ENCODE data around the gene NKX2-2. TPM values are rescaled to one million over a fixed set of nuclear protein-coding genes. Genes with fewer than 3 reads are reported as not detected.

The NKX2-2 gene
- total RNA-seq, 6 experiments from 2014 or later = 0.32 to 0.63 (median 0.44) TPM; not detected in 2

GRCh38 chr20:21527908-21528307 is 14.0 kb upstream of the NKX2-2 start:
- Mint-ChIP-seq H3K9me3 (0 out of 2 replicates have a peak, but pooled peaks cover 3% of the 10 kb centered on the region), H3K36me3 (ENCODE audit: low read depth) (no peaks in the 10 kb centered on the region), H3K27me3 (ENCODE audit: insufficient read depth) (peaks cover 22% of the 10 kb centered on the region), H3K4me3 (no peak overlapping the region), H3K27ac (no peak overlapping the region), H3K4me1 (ENCODE audit: low read depth) (no peaks in the 10 kb centered on the region)
- TF ChIP-seq, protein P1, sequence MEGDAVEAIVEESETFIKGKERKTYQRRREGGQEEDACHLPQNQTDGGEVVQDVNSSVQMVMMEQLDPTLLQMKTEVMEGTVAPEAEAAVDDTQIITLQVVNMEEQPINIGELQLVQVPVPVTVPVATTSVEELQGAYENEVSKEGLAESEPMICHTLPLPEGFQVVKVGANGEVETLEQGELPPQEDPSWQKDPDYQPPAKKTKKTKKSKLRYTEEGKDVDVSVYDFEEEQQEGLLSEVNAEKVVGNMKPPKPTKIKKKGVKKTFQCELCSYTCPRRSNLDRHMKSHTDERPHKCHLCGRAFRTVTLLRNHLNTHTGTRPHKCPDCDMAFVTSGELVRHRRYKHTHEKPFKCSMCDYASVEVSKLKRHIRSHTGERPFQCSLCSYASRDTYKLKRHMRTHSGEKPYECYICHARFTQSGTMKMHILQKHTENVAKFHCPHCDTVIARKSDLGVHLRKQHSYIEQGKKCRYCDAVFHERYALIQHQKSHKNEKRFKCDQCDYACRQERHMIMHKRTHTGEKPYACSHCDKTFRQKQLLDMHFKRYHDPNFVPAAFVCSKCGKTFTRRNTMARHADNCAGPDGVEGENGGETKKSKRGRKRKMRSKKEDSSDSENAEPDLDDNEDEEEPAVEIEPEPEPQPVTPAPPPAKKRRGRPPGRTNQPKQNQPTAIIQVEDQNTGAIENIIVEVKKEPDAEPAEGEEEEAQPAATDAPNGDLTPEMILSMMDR (IDR thresholded peaks at IDR 0.05) = no peak
- no peak for DNase-seq

DNA sequence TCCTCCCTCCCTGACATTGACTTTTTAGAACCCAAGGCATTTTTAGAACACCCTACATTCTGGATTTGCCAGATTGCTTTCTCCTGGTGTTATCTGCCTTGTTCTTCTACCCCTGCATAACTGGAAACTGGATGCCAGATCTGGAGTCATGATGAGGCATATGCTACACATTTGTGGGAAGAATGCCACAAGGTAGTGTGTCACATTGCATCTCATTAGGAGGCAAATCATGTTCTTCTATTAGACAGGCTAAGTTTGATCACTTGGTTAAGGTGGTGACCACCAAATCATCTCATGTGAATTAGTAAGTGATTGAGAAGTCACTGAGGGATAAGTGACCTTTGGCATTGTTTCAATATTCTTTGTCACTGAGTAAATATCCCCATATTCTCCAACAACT is 12.9 kb upstream of the NKX2-2 start:
- Mint-ChIP-seq H3K9me3 (0 out of 2 replicates have a peak, but pooled peaks cover 3% of the 10 kb centered on the region), H3K4me3 (no peak overlapping the region), H3K36me3 (ENCODE audit: low read depth) (no peaks in the 10 kb centered on the region), H3K27ac (no peak overlapping the region), H3K4me1 (ENCODE audit: low read depth) (no peaks in the 10 kb centered on the region), H3K27me3 (ENCODE audit: insufficient read depth) (peaks cover 24% of the 10 kb centered on the region)
- DNase-seq = no peak
- TF ChIP-seq, protein P1 (IDR thresholded peaks at IDR 0.05) = no peak

- H3K27ac Mint-ChIP-seq = no peak overlapping the region
- peaks cover 45% of the 10 kb centered on the region for H3K27me3 Mint-ChIP-seq (ENCODE audit: insufficient read depth)
- H3K9me3 Mint-ChIP-seq = 0 out of 2 replicates have a peak, but pooled peaks cover 3% of the 10 kb centered on the region
Observed at GRCh38 chr20:21523895-21524294, 10.0 kb upstream of the NKX2-2 start.

GRCh38 chr20:21523281-21523868 is 9.5 kb upstream of the NKX2-2 start:
- Mint-ChIP-seq H3K36me3 (ENCODE audit: low read depth) (no peaks in the 10 kb centered on the region), H3K27me3 (ENCODE audit: insufficient read depth) (peaks cover 49% of the 10 kb centered on the region), H3K27ac (no peak overlapping the region), H3K9me3 (0 out of 2 replicates have a peak, but pooled peaks cover 3% of the 10 kb centered on the region), H3K4me1 (ENCODE audit: low read depth) (peaks cover 10% of the 10 kb centered on the region; the same call in 1 of the 2 replicates), H3K4me3 (no peak overlapping the region)
- DNase-seq = no peak
- TF ChIP-seq, protein P1 (IDR thresholded peaks at IDR 0.05) = no peak

More at GRCh38 chr20:21523895-21524294, 10.0 kb upstream of the NKX2-2 start:
- peaks cover 10% of the 10 kb centered on the region; the same call in 1 of the 2 replicates for H3K4me1 Mint-ChIP-seq (ENCODE audit: low read depth)
- H3K36me3 Mint-ChIP-seq (ENCODE audit: low read depth) = no peaks in the 10 kb centered on the region
- no peak for DNase-seq
- TF ChIP-seq, protein P1 (IDR thresholded peaks at IDR 0.05) = no peak
- H3K4me3 Mint-ChIP-seq = no peak overlapping the region

DNA sequence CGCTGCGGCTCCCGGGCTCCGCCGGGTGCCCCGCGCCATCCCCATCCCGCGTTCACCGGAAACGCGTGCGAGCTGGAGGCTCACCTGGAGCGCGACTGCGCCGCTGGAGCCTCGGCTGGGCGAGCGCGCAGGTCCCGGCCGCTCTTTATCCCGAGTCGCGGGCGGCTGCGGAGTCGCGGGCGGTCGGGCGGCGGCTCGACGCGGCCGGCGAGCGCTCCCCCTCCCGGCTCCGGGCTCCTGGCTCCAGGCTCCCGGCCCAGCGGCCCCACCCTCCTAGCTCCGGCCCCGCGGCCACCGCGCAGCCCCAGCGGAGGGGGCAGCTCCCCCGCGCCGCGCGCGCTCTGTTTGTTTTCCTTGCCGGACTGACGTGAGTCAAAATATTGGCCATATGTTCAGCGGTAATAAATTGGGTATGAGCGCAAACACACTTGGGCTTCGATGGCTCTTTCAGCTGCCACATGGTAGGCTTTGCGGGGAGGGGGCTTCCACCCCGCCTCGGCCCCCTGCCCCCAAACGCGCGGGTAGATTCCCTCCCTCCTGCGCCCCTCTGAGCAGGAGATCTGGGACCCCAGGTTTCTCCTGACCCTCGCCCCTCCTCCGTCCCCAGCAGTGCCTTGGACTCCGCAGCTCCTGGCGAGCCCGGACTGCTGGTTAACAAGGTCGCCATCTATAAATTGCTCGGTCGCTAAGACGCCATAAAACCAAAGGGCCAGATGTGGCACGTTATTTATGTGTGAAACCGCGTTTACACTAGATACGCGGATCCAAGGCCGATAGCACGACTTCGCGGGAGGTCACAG is 8.8 kb upstream of the NKX2-2 start:
- Mint-ChIP-seq H3K36me3 (ENCODE audit: low read depth) (no peaks in the 10 kb centered on the region), H3K9me3 (0 out of 2 replicates have a peak, but pooled peaks cover 3% of the 10 kb centered on the region), H3K4me3 (no peak overlapping the region), H3K4me1 (ENCODE audit: low read depth) (peaks cover 10% of the 10 kb centered on the region; the same call in 1 of the 2 replicates), H3K27me3 (ENCODE audit: insufficient read depth) (peaks cover 56% of the 10 kb centered on the region), H3K27ac (no peak overlapping the region)
- no peak for DNase-seq
- TF ChIP-seq, protein P1 (IDR thresholded peaks at IDR 0.05) = no peak

Data from HFFc6 (cell line).